ENCODE measurements around the gene ATG13. TPM values are rescaled to one million over a fixed set of nuclear protein-coding genes. Genes with fewer than 3 reads are reported as not detected.

Gene ATG13
- total RNA-seq, 1 experiment from 2014 or later, result 57.1 TPM

GRCh38 chr11:46679241-46680163 lies 62.1 kb downstream of the ATG13 start:
- Mint-ChIP-seq H3K4me1 (ENCODE audit: low read depth, unreplicated experiment) (no peaks in the 10 kb centered on the region), H3K4me3 (ENCODE audit: low read depth, unreplicated experiment) (no peak overlapping the region), H3K27me3 (ENCODE audit: unreplicated experiment) (no peaks in the 10 kb centered on the region), H3K36me3 (ENCODE audit: insufficient read depth, unreplicated experiment) (peaks cover 46% of the 10 kb centered on the region), H3K27ac (ENCODE audit: unreplicated experiment) (no peak overlapping the region), H3K9me3 (ENCODE audit: low read depth, unreplicated experiment) (no peaks in the 10 kb centered on the region)
- TF ChIP-seq CTCF (IDR thresholded peaks at IDR 0.05; ENCODE audit: unreplicated experiment), result no peak
- BruUV-seq (replicated peaks), result no TSS peak
- intact Hi-C loops (cut with micrococcal nuclease; ENCODE audit: unreplicated experiment), result no loop called here
- DNase-seq, result no peak
- CTCF ChIA-PET, result no interaction called here

GRCh38 chr11:46680164-46680760 lies 62.9 kb downstream of the ATG13 start:
- BruUV-seq (replicated peaks), result no TSS peak
- intact Hi-C loops (cut with micrococcal nuclease; ENCODE audit: unreplicated experiment), result no loop called here
- H3K36me3 Mint-ChIP-seq (ENCODE audit: insufficient read depth, unreplicated experiment), result peaks cover 50% of the 10 kb centered on the region
- TF ChIP-seq CTCF (IDR thresholded peaks at IDR 0.05; ENCODE audit: unreplicated experiment), result no peak
- CTCF ChIA-PET, result no interaction called here
- no peak overlapping the region for H3K4me3 Mint-ChIP-seq (ENCODE audit: low read depth, unreplicated experiment)
- H3K4me1 Mint-ChIP-seq (ENCODE audit: low read depth, unreplicated experiment), result no peaks in the 10 kb centered on the region
- no peaks in the 10 kb centered on the region for H3K27me3 Mint-ChIP-seq (ENCODE audit: unreplicated experiment)
- no peak overlapping the region for H3K27ac Mint-ChIP-seq (ENCODE audit: unreplicated experiment)
- no peaks in the 10 kb centered on the region for H3K9me3 Mint-ChIP-seq (ENCODE audit: low read depth, unreplicated experiment)
- no peak for DNase-seq

- CTCF ChIA-PET, result interaction anchor here (0.8 kb wide), 1 partner anchor 27 kb away, joined by 3 read pairs; no protein-coding TSS in a partner anchor
- Mint-ChIP-seq H3K27me3 (ENCODE audit: unreplicated experiment) (no peaks in the 10 kb centered on the region), H3K4me1 (ENCODE audit: low read depth, unreplicated experiment) (no peaks in the 10 kb centered on the region), H3K9me3 (ENCODE audit: low read depth, unreplicated experiment) (no peaks in the 10 kb centered on the region), H3K36me3 (ENCODE audit: insufficient read depth, unreplicated experiment) (peaks cover 48% of the 10 kb centered on the region), H3K27ac (ENCODE audit: unreplicated experiment) (no peak overlapping the region), H3K4me3 (ENCODE audit: low read depth, unreplicated experiment) (no peak overlapping the region)
- no peak for DNase-seq
- BruUV-seq (replicated peaks), result no TSS peak
- intact Hi-C loops (cut with micrococcal nuclease; ENCODE audit: unreplicated experiment), result no loop called here
- TF ChIP-seq CTCF (IDR thresholded peaks at IDR 0.05; ENCODE audit: unreplicated experiment), result no peak
These were observed 63.5 kb downstream of the ATG13 start for GRCh38 chr11:46680815-46681214.

GRCh38 chr11:46681814-46682213 lies 64.5 kb downstream of the ATG13 start:
- no peaks in the 10 kb centered on the region for H3K27me3 Mint-ChIP-seq (ENCODE audit: unreplicated experiment)
- intact Hi-C loops (cut with micrococcal nuclease; ENCODE audit: unreplicated experiment), result no loop called here
- DNase-seq, result no peak
- no peak overlapping the region for H3K27ac Mint-ChIP-seq (ENCODE audit: unreplicated experiment)
- no peaks in the 10 kb centered on the region for H3K9me3 Mint-ChIP-seq (ENCODE audit: low read depth, unreplicated experiment)
- no TSS peak for BruUV-seq (replicated peaks)
- no peak for TF ChIP-seq CTCF (IDR thresholded peaks at IDR 0.05; ENCODE audit: unreplicated experiment)
- H3K4me1 Mint-ChIP-seq (ENCODE audit: low read depth, unreplicated experiment), result no peaks in the 10 kb centered on the region
- no peak overlapping the region for H3K4me3 Mint-ChIP-seq (ENCODE audit: low read depth, unreplicated experiment)
- CTCF ChIA-PET, result no interaction called here
- H3K36me3 Mint-ChIP-seq (ENCODE audit: insufficient read depth, unreplicated experiment), result peaks cover 50% of the 10 kb centered on the region

All from Calu3 (cell line).